Measurements from ENCODE around the gene DMRT1.

DMRT1 gene

GRCh38 chr9:966870-967269, 125.4 kb downstream of the DMRT1 start:
- no peak for DNase-seq (ENCODE audit: insufficient read length)
- TF ChIP-seq TAF1 (IDR thresholded peaks at IDR 0.05; ENCODE audit: borderline replicate concordance, low read depth, low read length) (no peak), POLR2AphosphoS5 (IDR thresholded peaks at IDR 0.05; ENCODE audit: low read depth, low read length) (no peak), POLR2A (IDR thresholded peaks at IDR 0.05; ENCODE audit: low read depth, low read length) (no peak)
- no peak for FAIRE-seq

- FAIRE-seq (no peak), DNase-seq (ENCODE audit: insufficient read length) (no peak)
- TF ChIP-seq POLR2A (IDR thresholded peaks at IDR 0.05; ENCODE audit: low read depth, low read length): no peak
- TF ChIP-seq TAF1 (IDR thresholded peaks at IDR 0.05; ENCODE audit: borderline replicate concordance, low read depth, low read length): no peak
- no peak for TF ChIP-seq POLR2AphosphoS5 (IDR thresholded peaks at IDR 0.05; ENCODE audit: low read depth, low read length)
These were observed 125.9 kb downstream of the DMRT1 start for GRCh38 chr9:967436-967835.

- FAIRE-seq (no peak), DNase-seq (ENCODE audit: insufficient read length) (no peak)
- TF ChIP-seq TAF1 (IDR thresholded peaks at IDR 0.05; ENCODE audit: borderline replicate concordance, low read depth, low read length): no peak
These were observed 126.6 kb downstream of the DMRT1 start for GRCh38 chr9:967903-968641.

GRCh38 chr9:969310-970150, 128.0 kb downstream of the DMRT1 start:
- DNase-seq (ENCODE audit: insufficient read length) (no peak), FAIRE-seq (no peak)
- TF ChIP-seq POLR2AphosphoS5 (IDR thresholded peaks at IDR 0.05; ENCODE audit: low read depth, low read length) (no peak), TAF1 (IDR thresholded peaks at IDR 0.05; ENCODE audit: borderline replicate concordance, low read depth, low read length) (no peak)

GRCh38 chr9:970151-970996, 128.9 kb downstream of the DMRT1 start:
- no peak for TF ChIP-seq POLR2A (IDR thresholded peaks at IDR 0.05; ENCODE audit: low read depth, low read length)
- TF ChIP-seq TAF1 (IDR thresholded peaks at IDR 0.05; ENCODE audit: borderline replicate concordance, low read depth, low read length): no peak
- no peak for TF ChIP-seq POLR2AphosphoS5 (IDR thresholded peaks at IDR 0.05; ENCODE audit: low read depth, low read length)
- DNase-seq (ENCODE audit: insufficient read length): no peak
- FAIRE-seq: no peak

GRCh38 chr9:971901-972500, 130.5 kb downstream of the DMRT1 start:
- no peak for DNase-seq (ENCODE audit: insufficient read length)
- no peak for FAIRE-seq
- TF ChIP-seq POLR2A (IDR thresholded peaks at IDR 0.05; ENCODE audit: low read depth, low read length): no peak
- TF ChIP-seq POLR2AphosphoS5 (IDR thresholded peaks at IDR 0.05; ENCODE audit: low read depth, low read length): no peak
- TF ChIP-seq TAF1 (IDR thresholded peaks at IDR 0.05; ENCODE audit: borderline replicate concordance, low read depth, low read length): no peak

- FAIRE-seq (no peak), DNase-seq (ENCODE audit: insufficient read length) (no peak)
- TF ChIP-seq POLR2A (IDR thresholded peaks at IDR 0.05; ENCODE audit: low read depth, low read length) (no peak), POLR2AphosphoS5 (IDR thresholded peaks at IDR 0.05; ENCODE audit: low read depth, low read length) (no peak), TAF1 (IDR thresholded peaks at IDR 0.05; ENCODE audit: borderline replicate concordance, low read depth, low read length) (no peak)
These were observed 131.2 kb downstream of the DMRT1 start for GRCh38 chr9:972501-973294.

GRCh38 chr9:973295-973834, 131.9 kb downstream of the DMRT1 start:
- TF ChIP-seq POLR2A (IDR thresholded peaks at IDR 0.05; ENCODE audit: low read depth, low read length): no peak
- no peak for TF ChIP-seq TAF1 (IDR thresholded peaks at IDR 0.05; ENCODE audit: borderline replicate concordance, low read depth, low read length)
- no peak for TF ChIP-seq POLR2AphosphoS5 (IDR thresholded peaks at IDR 0.05; ENCODE audit: low read depth, low read length)
- FAIRE-seq (no peak), DNase-seq (ENCODE audit: insufficient read length) (no peak)

- TF ChIP-seq POLR2AphosphoS5 (IDR thresholded peaks at IDR 0.05; ENCODE audit: low read depth, low read length): no peak
- no peak for TF ChIP-seq POLR2A (IDR thresholded peaks at IDR 0.05; ENCODE audit: low read depth, low read length)
- no peak for TF ChIP-seq TAF1 (IDR thresholded peaks at IDR 0.05; ENCODE audit: borderline replicate concordance, low read depth, low read length)
- FAIRE-seq: no peak
- DNase-seq (ENCODE audit: insufficient read length): no peak
These were observed 132.8 kb downstream of the DMRT1 start for GRCh38 chr9:974031-974995.

Data from GM12892 (cell line).